Measurements from ENCODE around the gene THAP12. TPM values are rescaled to one million over a fixed set of nuclear protein-coding genes. Genes with fewer than 3 reads are reported as not detected.
A peak's percentile ranks its signal among the peaks of the same experiment; 100 is the strongest.

Gene THAP12, protein sequence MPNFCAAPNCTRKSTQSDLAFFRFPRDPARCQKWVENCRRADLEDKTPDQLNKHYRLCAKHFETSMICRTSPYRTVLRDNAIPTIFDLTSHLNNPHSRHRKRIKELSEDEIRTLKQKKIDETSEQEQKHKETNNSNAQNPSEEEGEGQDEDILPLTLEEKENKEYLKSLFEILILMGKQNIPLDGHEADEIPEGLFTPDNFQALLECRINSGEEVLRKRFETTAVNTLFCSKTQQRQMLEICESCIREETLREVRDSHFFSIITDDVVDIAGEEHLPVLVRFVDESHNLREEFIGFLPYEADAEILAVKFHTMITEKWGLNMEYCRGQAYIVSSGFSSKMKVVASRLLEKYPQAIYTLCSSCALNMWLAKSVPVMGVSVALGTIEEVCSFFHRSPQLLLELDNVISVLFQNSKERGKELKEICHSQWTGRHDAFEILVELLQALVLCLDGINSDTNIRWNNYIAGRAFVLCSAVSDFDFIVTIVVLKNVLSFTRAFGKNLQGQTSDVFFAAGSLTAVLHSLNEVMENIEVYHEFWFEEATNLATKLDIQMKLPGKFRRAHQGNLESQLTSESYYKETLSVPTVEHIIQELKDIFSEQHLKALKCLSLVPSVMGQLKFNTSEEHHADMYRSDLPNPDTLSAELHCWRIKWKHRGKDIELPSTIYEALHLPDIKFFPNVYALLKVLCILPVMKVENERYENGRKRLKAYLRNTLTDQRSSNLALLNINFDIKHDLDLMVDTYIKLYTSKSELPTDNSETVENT
- total RNA-seq, result 100 to 1,000 TPM in 1 of 4 donors, 10 to 100 TPM in 3; 12.0 to 104 (median 55.6) TPM

DNA sequence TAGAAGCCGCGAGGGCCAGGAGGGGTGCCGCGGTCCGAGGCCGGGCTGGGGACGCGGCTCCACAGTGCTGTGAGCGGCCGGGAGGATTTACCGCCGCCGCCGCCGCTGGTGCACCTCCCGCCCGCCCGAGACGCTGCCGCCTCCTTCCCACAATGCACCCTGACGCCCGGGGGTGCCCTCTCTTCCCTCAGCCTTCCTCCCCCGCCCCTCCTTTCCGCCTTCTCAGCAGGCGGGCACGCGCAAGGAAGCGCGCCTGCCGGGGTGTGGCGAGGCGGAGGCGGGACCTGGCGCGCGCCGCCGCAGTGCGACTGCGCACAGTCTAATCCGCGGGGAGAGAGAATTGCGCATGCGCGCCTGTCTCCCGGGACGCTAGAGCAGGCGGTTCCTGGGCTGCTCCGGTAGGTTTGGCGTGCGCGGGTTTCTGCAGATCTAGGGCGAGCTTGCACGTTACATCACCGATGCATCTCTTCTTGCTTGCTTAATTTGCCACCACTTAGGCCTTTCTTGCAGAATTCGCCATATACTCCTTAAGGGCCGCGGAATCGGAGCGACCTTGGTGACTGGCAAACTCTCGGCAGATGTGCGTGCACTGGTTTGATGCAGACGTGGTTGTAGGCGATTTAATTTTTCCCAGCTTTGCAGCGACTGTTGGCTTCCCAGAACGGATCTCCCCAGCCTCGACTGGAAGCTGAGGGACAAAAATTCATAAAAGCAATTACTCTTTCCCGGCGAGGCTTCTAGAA lies at the start of gene THAP12, which contains the start of gene GVQW3:
TSS of gene THAP12 (minus strand) at position 156 of the 743 bp plus-strand sequence. CDS start 296 bp downstream, outside the sequence.
TSS of gene GVQW3 (plus strand) at position 347 of the 743 bp plus-strand sequence. CDS start 506 bp downstream, outside the sequence.
- no peaks in the 10 kb centered on the region for H3K27me3 ChIP-seq
- H3K27ac ChIP-seq, result peak within 1 kb of the TSS; percentile 80 to 81
- intact Hi-C loops (cut with DNase I; ENCODE audit: low total_unique reads), result no loop called here
- peak; percentile 98 to 99 for DNase-seq
- H3K36me3 ChIP-seq, result no peaks in the 10 kb centered on the region
- H3K4me3 ChIP-seq, result peak within 1 kb of the TSS; percentile 58 to 96
- no peaks in the 10 kb centered on the region for H3K9me3 ChIP-seq
- H3K4me1 ChIP-seq, result peaks cover 5 to 8% of the 10 kb centered on the region in 2 donors
- TF ChIP-seq, protein P1, sequence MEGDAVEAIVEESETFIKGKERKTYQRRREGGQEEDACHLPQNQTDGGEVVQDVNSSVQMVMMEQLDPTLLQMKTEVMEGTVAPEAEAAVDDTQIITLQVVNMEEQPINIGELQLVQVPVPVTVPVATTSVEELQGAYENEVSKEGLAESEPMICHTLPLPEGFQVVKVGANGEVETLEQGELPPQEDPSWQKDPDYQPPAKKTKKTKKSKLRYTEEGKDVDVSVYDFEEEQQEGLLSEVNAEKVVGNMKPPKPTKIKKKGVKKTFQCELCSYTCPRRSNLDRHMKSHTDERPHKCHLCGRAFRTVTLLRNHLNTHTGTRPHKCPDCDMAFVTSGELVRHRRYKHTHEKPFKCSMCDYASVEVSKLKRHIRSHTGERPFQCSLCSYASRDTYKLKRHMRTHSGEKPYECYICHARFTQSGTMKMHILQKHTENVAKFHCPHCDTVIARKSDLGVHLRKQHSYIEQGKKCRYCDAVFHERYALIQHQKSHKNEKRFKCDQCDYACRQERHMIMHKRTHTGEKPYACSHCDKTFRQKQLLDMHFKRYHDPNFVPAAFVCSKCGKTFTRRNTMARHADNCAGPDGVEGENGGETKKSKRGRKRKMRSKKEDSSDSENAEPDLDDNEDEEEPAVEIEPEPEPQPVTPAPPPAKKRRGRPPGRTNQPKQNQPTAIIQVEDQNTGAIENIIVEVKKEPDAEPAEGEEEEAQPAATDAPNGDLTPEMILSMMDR (IDR thresholded peaks at IDR 0.05), result peak in 3 of 4 experiments; percentile 25 to 39 (median 31)
- TF ChIP-seq POLR2A (IDR thresholded peaks at IDR 0.05), result peak; percentile 80 to 81

DNA sequence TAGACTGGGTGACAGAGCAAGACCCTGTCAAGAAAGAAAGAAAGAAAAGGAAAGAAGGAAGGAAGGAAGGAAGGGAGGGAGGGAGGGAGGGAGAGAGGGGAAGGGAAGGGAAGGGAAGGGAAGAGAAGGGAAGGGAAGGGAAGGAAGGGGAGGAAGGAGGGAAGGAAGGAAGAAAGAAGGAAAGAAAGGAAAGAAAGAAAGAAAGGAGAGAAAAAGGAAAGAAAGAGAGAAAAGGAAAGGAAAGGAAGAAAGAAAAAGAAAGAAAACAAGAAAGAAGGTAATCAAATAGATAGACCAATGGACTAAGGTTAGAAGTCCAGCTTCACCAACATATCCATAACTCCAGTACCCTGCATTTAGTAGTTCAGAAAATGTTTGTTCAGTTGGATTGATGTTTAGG lies 45.7 kb upstream of the THAP12 start:
- intact Hi-C loops (cut with DNase I; ENCODE audit: low total_unique reads), result no loop called here

DNA sequence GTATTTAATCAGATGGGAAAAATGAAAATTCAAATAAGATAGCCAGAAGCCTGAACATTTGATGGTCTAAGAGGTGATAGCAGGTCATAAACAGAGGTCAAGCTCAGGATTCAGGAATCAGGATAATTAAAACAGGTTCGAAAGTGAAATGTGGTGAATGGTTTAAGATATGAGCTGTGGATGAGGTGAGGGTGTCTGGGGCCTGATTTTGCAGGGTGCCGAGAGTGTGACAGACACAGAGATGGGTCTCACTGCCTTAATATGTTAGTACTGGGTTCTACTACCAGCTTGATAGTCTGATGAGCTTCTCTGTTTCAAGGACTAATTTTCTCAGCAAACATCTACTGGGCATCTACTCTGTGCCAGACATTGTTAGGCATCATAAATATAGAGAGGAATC lies 44.0 kb upstream of the THAP12 start:
- H3K4me1 ChIP-seq, result no peaks in the 10 kb centered on the region
- intact Hi-C loops (cut with DNase I; ENCODE audit: low total_unique reads), result no loop called here
- H3K9me3 ChIP-seq, result no peaks in the 10 kb centered on the region
- TF ChIP-seq POLR2A (IDR thresholded peaks at IDR 0.05), result no peak
- TF ChIP-seq, protein P1 (IDR thresholded peaks at IDR 0.05), result no peak
- no peaks in the 10 kb centered on the region for H3K36me3 ChIP-seq
- H3K27ac ChIP-seq, result no peak overlapping the region
- no peak overlapping the region for H3K4me3 ChIP-seq
- no peaks in the 10 kb centered on the region for H3K27me3 ChIP-seq
- no peak for DNase-seq

More for the DNA sequence above, 45.7 kb upstream of the THAP12 start:
- Histone ChIP-seq H3K4me1 (no peaks in the 10 kb centered on the region), H3K27me3 (no peaks in the 10 kb centered on the region), H3K27ac (no peak overlapping the region), H3K4me3 (no peak overlapping the region), H3K9me3 (no peaks in the 10 kb centered on the region), H3K36me3 (no peaks in the 10 kb centered on the region)
- DNase-seq, result no peak
- TF ChIP-seq POLR2A (IDR thresholded peaks at IDR 0.05), result no peak
- TF ChIP-seq, protein P1 (IDR thresholded peaks at IDR 0.05), result no peak

DNA sequence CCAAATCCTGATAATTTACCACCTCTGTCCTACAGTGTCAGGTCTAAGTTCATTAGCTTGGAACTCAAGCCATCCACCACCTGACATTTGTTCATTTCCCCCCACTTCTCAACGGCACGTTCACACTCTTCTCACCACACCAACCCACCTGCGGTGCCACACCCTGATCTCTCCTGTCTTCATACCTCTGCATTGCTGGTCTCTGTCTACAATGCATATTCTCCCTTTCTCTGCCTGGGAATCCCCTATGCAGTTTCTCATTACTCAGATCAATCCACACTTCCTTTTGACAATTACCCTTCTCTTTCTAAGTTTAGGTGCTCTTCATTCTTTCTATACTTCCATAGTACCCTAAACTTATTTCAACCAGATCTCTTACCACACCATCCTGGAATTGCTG lies 43.4 kb upstream of the THAP12 start:
- Histone ChIP-seq H3K9me3 (no peaks in the 10 kb centered on the region), H3K4me3 (no peak overlapping the region), H3K27ac (no peak overlapping the region), H3K4me1 (no peaks in the 10 kb centered on the region), H3K36me3 (no peaks in the 10 kb centered on the region), H3K27me3 (no peaks in the 10 kb centered on the region)
- TF ChIP-seq POLR2A (IDR thresholded peaks at IDR 0.05), result no peak
- TF ChIP-seq, protein P1 (IDR thresholded peaks at IDR 0.05), result no peak
- DNase-seq, result no peak
- intact Hi-C loops (cut with DNase I; ENCODE audit: low total_unique reads), result no loop called here
